GM21423 (cell line): ENCODE data around the gene ABCC8.

Experiments used
- ATAC-seq: cut with Tn5 transposase; IDR thresholded peaks from one replicate; pipeline ENCODE4 v1.9.1; 2021; ENCODE audit warnings: mild to moderate bottlenecking, moderate library complexity; ENCODE audit not compliant: unreplicated experiment

Gene ABCC8

DNA sequence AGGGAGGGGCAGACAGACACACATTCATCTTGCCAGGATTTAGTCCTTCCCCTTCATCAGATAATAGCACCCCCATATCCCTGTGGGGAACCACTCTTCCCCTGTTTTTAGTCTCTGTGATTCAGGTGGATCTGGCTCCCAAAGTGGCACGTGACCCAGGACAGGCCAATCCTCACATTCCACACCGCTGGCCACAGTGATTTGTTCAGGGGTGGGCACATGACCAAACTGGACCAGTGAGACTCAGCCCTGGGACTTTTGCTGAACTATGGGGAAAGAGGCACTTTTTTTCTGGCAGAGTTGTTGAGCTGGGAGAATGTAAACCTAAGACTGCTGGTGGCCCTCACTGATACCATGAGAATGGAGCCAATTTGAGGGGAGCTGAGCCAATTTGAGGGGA is 69.1 kb downstream of the ABCC8 start:
- no peak for ATAC-seq

DNA sequence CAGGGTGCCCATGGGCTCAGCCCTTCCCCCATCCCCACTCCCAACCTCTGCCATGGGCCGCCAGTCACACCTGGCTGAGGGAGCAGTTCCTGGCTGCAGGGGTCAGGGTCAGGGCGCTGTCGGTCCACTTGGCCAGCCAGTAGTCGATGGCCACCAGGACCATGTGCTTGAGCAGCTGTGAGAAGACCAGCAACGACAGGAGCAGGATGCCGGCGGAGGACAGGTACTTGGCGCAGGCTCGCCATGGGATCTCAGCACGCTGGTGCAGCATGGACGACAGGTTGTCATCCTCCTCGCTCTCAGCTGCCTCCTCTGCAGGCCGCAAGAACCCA is 69.9 kb downstream of the ABCC8 start:
- no peak for ATAC-seq

DNA sequence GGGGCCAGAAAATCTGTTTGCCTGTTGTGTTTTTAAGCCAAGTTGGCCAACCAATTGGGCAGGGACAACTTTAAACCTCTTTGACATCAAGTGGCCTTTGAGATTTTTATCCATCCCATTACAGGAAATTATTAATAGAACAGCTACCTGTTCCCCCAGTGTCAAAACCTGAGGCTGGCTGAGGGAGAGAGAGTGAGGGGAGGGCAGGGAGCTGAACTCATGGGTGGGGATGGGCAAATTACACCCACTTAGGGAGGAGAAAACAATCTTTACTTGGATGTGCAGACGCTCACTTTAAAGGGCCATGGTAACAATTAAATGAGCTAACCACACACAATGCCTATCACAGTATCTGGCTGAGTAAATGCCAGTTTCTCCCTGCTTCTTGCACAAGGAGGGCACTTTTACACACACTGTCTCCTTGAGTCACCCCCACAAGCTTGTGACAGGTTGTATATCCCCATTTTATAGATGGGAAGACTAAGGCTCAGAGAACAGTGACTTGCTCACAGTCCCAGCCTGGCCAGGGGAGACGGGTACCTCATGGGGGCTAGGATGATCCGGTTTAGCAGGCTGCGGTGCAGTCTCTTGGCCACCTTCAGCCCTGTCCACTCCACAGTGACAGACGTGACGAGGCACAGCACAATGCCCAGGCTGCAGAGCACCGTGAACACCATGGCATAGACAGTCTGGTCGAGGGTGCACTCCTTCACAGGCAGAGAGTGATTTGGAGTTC is 70.4 kb downstream of the ABCC8 start:
- ATAC-seq = no peak

DNA sequence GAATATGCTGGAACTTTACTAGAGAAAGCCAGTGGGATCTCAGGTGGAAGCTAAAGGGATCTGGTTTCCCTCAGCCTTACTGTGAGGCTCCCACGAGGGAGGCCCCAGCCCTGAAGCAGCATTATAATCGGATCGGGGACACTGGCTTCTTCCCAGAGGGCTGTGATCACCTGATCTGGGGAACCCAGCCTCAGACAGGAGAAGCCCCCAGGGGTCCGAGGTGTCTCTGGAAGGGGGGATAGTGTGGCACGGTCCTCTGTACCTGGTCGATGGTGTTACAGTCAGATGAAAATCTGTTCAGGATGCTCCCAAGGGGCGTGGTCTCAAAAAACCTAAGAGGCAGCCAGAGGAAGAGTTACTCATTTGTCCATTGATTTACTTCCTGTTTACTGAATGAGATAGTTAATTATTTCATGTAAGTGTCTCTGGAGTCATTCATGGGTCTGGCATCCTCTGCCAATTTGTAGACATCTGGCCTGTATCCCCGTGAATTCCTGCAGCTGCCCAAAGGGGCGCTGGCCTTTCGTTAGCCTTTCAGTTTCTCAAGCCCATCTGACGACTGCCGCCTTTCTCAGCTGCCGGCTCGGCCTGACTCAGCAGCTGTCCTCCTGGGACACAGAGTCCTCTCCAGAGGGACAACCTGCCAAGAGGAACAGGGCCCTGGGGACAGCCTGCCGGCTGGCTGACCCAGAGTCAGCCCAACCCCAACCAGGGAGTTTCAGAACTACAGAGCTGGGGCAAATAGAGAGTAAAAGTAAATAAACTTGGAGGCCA is 71.2 kb downstream of the ABCC8 start:
- ATAC-seq = no peak

DNA sequence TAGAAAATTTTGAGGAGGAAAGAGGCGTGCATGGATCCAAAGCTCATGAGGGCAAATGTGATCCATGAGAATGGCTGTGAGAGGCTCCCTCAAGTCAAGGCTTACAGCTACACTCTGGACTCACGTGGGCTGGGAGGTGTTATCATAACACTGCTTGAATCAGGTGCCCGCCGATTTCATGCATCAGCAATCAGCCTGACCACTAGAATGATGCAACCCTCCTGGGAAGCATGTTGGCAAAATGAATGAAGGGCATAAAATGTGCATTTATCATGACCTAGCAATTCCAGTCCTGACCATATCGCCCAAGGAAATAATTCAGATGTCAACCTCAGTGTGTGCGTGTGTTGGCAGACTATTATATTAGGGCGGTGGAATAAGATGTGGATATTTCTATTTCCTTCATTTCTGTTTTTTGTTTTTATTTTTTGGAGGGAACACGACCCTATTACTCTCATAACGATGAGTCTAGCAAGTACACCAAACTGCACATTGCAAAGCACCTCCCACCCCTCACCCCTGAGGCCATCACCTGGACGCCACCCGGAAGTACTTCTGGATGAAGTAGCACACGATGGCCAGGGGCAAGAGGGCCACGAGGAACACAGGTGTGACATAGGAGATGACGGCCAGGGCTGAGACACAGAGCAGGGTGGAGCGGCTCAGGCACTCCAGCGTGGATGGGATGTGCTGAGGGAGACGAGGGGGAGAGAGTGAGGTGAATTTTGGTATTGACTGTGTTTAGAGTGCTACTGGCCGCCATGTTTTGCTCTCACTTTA is 72.5 kb downstream of the ABCC8 start:
- no peak for ATAC-seq

DNA sequence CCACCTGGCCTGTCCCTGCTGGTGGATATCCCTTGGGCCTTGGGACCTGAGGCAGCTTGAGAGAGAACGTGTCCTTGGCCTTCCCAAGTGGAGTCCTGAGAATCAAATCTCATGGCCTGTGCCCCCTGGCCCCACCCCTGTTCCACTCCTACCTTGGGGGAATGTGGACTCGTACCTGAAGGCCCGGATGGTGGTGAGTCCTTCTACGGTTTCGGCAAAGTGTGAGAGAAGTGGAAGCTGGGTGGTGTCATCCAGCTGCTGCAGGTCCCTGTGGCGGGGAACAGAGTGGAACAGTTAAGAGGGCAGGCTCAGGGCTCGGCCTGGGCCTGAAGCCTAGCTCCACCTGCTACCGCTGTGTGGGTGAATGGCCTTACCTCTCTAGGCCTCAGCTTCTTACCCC is 74.2 kb downstream of the ABCC8 start:
- ATAC-seq = no peak

DNA sequence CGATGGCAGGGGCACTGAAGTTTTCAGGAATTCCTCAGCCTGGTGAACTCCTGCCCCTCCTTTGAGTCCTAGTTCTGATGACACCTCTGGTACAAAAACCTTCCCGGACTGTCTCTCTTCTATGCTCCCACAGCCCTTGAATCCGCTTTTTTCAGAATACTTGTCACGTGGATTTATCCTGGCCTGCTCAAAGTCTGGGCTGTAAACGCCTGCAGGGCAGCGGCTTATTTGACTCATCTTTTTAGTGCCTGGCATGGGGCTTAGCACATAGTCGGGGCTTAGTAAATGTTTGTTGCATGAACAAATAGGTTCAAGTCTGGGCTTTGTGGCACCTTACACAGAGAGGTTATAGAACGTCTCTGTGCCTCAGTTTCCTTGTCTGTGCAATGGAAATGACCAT is 74.8 kb downstream of the ABCC8 start:
- ATAC-seq = no peak

DNA sequence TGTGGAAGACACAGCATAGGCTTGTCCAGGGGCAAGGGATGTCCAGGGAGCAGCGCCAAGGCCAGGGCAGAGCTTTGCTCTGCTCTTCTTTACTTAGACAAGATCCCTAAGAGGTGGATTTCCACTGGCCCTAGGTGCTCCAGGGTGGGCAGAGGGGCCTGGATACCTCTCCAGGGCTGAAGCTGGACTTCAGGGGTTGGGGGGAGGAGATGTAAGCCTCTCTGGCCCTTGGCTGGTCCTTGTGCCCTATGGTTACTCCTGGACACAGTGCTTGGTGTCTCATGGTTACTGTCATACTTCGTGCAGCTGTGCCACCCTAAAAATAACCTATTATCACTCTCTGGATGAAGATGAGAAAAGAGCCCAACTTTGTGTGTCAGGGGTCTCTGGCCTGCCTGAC is 75.3 kb downstream of the ABCC8 start:
- no peak for ATAC-seq

DNA sequence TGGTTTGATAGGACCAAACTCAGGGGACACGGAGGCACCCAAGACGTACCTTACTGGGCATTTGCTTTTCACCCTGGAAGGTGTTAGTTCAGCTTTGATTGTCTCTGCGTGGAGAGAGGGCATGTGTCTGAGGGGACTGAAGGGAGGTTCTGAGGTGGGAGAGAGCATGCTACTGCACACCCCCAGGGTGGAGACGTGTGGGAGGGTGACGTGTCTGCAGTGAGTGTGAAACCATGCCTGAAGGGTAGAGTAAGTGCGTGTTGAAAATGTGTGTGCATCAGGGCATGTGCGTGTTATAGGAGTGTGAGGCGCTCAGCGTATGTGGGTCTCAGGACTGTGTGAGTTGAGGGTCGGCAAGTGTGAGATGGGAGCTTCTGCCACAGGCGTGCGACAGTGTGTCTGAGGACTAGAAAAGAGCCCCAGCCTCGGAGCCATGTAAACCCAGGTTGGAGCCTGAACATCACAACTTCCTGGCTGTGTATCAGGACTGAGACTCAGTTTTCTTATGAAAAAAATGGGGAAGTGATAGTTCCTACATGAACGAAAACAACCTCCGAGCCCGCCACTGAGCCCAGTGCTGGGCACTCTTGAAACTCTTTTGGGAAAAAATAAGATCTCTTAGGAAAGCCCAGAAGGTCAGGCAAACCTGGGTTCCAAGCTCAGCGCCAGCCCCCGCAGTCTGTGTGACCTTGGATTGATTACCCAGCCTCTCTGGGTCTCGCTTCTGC is 76.4 kb downstream of the ABCC8 start:
- ATAC-seq = no peak

DNA sequence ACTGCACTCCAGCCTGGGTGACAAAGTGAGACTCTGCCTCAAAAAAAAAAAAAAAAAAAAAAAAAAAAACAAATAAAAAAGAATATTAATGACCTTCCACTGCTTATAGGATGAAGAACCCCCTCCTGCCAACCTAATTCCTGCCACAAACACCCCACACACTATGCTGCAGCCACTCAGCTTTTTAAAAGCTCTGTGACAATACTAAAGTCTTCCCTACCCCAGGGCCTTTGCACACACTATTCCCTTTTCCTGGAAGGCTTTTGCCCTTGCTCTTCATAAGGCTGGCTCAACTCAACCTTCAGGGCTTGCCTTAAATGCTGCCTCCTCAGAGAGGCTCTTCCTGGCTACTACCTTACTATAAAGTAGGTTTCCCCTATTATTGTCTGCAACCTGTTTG is 77.4 kb downstream of the ABCC8 start:
- no peak for ATAC-seq

DNA sequence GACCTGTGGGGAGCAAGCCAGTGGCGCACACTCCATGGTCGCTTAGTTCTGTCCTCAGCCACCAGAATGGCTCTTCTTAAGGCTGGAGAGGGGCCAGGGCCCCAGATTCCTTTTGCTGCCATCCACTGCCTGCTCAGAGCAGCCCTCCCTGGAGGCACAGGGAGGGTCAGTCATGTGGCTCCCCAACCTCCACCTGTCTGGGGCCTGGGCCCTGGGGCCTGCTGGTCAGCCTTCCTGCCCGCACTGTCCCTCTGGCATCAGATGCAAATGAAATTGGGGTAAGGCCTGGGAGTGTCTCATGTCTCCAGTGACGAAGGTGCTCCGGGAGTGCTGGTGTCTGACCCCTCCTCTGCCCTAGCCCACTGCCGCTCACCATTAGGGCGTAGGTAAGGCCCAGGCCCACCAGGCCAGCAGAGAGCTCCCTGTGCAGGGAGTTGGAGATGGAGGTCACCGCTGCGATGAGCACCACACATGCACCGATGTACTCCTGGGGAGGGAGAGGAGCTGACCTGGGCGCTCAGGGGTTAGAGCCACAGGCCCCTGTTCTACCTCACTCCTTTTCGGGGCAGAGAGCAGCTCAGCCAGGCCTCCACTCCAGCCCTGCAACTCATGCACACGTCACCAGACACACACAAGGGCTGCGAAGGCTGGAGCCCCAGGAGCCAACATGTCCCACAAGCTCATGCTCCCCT is 79.2 kb downstream of the ABCC8 start:
- ATAC-seq = no peak

DNA sequence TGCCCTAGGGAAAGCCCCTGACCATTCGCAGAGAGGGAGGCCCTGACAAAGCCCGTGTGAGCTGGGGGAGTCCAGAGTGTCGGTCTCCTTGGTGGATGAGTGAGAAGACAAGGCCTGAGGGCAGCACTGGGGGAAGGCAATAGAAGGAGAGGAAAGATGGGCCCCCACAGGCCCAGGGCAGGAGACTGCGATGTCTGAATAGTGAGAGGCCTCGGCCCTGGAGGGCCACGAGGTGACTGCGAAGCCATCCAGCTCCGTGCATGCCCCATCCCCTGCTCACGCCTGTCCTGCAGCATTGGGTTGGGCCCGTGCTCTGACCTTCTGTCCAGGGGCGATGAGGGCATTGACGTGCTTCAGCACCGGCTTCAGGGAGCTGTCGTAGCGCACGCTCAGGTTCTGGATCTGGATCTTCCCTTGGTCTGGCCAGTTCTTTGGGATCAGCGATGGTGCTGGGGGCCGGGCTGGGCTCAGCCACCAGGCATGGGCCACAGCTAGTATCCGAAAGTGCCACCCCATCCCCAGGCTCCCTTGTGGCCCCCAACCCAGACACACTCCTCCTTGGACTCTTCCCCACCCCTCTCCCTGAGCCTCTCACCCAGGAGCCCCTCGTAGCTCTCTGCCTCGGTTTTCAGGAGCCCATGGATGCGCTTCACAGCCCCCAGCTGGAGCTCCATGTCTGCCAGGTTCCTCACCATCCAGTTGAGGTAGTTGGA is 79.9 kb downstream of the ABCC8 start:
- no peak for ATAC-seq

DNA sequence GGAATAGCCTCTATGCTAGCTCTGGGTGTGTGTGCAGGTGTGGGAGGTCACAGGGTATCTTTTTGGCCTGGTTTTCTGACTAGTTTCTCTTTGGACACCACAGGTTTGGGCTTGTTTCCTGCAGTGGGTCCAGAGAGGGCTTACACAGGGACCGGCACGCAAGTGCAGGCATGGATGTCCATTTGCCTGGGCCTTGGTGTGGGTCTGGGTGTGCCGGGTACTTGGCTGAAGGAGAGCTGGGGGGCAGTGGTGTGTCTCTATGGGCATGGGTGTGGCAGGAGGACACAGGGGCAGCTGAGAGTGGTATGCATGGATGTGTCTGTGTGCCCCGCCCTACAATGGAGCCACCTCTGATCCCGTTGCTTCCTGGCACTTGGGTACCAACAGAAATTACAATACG is 80.7 kb downstream of the ABCC8 start:
- ATAC-seq = no peak

DNA sequence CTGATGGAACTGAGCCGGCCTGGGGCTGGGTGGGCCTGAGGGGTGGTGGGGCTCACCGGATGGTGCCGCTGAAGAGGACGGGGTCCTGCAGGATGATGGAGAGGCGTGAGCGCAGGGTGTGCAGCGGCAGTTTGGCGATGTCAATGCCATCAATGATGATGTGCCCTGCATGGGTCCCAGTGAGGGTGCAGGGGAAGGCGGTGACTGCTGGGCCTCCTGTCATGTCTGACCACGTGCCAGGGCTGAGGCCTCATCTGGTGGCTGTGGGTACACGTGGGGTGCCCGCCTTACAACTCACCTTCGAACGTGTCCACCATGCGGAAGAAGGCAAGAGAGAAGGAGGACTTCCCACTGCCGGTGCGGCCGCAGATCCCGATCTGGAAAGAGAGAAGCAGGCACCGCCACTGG is 81.1 kb downstream of the ABCC8 start:
- no peak for ATAC-seq

DNA sequence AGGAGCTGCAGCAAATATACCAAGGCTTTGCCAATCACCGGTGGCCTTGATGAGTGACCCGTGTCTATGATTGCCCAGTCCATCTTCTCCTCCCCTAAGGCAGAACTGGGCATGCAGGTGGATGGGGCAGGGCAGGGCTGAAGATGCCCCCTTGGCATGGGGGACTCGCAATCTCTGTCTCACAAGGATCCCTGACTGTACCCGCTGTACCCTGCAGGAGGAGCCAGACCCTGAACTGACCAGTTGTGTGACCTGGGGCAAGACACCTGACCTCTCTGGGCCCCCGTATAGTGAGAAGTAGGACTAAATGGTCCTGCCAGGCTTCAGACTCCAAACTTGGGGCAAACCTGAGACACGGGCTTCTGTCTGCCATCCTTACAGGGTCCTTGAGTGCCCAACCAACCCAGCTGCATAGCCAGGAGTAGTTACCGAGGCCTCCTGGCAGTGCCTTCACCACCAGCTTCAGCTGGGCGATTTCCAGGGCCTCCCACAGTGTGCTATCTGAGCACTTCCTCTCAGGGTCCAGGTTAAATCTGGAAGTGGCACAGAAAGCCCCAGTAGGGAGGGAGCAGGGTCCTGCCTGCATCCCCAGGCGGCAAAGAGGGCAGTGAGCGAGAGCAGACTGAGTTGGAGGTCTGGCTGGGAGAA is 81.8 kb downstream of the ABCC8 start:
- ATAC-seq = no peak

DNA sequence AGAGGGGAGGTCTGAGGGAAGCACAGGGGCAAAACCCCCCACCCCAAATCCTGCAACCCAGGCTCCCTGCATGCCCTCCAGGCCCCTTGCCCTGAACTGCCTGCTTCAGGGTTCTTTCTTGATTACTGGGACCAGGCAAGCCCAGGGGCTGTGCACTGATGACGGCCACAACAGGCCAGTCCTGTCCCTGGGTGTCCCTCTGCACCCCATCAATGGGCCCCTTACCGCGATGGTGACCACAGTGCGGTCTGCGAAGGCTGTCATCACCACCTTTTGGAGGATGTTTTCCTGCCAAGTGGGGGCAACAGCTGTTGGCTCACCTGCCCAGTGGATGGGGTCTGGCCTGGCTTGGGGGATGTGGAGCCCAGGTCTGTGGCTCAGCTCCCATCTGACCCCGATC is 83.2 kb downstream of the ABCC8 start:
- no peak for ATAC-seq

DNA sequence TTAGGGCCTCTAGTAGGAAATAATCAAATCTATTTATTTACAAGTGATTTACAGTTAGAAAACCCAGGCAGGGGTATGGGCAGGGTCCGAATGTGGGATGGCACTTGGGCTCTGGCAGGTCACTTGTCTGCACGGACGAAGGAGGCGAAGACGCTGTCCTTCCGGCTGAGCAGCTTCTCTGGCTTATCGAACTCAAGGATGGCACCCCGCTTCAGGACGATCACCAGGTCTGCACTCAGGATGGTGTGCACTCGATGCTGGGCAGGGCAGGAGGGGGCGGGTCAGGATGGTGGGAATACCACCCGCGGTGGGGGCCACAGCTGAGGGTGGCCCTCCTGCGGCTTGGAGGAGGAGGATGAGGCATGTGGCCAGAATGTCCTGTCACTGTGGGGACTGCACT is 83.8 kb downstream of the ABCC8 start:
- ATAC-seq = no peak

DNA sequence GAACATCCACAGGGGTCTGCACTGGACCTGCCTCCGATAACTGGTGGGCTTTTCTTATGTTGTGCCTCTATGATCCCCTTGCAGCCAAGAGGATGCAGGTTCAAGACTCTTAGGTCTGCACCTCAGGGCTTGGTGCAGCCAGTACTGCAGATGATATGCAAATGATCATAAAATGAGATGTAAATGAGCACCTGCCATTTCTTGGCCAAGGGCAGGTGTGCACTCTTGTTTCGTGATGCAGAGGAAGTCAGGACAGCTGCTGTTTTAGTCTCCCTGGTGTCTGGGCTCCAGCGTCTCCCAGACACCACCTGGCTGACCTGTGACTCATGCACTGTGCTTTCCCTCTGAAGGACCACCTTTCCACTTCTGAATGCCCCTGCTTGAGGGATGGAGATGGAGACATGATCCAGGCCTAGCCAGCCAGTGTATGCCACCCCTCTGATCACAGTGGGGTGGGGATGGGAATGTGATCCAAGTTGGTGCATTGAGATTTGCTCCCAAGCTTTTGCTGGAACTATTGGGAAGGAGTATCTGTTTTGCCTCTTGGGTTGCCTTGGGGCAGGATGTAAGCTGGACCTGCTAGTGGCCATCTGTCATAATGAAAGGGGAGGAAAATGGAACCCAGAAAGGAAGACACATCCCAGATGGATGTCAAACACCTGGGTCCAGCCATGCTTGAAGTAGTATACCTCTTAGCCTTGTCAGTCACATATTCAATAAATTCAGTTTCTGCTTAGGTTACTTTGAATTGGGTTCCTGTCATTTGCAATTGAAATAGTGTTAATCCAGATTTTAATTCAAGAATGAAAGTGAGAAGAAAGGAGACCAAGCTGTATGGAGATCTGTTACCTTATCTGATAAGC is 84.9 kb downstream of the ABCC8 start:
- ATAC-seq = no peak
